Measurements from ENCODE around the gene CENPQ.

DNA sequence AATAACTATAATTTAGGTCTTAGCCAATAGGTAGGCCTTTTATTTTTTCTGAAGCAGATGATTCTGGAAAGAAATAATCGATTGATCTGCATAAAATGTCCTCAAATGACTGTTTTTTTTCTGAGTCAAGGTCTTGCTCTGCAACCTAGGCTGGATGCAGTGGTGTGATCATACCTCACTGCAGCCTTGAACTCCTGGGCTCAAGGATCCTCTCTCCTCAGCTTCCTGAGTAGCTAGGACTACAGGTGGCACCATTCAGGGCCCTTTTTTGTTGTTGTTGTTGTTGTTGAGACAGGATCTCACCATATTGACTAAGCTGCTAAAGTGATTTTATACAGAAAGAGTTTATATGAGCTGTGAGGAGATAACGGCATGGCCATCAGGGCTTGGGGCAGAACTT lies 54.7 kb downstream of the CENPQ start:
- TF ChIP-seq, protein P1, sequence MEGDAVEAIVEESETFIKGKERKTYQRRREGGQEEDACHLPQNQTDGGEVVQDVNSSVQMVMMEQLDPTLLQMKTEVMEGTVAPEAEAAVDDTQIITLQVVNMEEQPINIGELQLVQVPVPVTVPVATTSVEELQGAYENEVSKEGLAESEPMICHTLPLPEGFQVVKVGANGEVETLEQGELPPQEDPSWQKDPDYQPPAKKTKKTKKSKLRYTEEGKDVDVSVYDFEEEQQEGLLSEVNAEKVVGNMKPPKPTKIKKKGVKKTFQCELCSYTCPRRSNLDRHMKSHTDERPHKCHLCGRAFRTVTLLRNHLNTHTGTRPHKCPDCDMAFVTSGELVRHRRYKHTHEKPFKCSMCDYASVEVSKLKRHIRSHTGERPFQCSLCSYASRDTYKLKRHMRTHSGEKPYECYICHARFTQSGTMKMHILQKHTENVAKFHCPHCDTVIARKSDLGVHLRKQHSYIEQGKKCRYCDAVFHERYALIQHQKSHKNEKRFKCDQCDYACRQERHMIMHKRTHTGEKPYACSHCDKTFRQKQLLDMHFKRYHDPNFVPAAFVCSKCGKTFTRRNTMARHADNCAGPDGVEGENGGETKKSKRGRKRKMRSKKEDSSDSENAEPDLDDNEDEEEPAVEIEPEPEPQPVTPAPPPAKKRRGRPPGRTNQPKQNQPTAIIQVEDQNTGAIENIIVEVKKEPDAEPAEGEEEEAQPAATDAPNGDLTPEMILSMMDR (IDR thresholded peaks at IDR 0.05): no peak
- TF ChIP-seq EZH2 (IDR thresholded peaks at IDR 0.05): no peak
